GM19025 (cell line): ENCODE measurements around the gene PRRX1.

Source experiments
- ATAC-seq: cut with Tn5 transposase; IDR thresholded peaks from one replicate; pipeline ENCODE4 v1.9.1; 2021; ENCODE audit warnings: mild to moderate bottlenecking, low read depth, moderate library complexity; ENCODE audit not compliant: unreplicated experiment

Gene PRRX1

DNA sequence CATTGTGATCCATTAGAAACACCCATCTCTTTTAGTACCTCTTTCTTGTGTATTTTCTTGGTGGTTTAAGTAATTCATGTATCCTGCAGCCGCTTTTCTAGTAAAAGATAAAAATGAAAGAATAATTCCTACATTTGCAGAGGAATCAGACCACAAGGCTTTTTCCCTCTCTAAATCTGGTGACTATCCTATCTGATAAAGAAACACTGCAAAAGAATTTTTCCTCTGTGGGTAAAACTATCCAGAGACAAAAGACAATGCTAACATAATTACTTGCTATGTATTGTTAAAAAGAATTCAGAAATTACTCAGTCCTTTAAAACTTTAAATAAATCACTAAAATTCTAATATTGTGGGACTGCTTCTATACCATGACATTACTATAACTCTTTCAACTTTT lies 51.0 kb downstream of the PRRX1 start:
- ATAC-seq: no peak

DNA sequence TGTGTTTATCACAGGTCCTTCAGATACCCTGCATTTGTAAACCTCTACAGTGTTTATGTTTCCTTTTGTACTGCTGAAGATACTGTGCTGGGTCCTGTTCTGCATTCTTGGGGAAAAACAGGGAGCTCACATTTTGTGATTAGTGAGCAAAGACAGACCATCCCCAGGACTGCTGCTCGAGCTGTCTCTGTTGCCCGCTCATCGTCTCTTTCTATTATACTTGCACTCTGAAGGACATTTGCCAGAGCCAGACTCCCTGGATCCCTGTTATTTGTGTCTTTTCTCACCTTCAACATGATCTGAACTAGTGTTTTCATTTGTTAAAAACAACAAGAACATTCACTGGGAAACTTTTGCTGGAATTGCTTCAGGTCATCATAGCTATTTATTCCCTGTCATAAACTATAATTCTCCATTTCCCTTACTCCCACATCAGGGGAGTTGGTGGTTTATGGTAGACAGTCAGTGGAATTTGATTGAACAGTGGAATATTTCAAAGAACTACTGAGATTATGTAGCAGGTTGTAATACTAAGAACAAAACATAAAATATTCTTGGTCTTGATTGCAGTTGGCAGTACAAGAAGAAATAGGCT lies 53.0 kb downstream of the PRRX1 start:
- ATAC-seq: no peak

DNA sequence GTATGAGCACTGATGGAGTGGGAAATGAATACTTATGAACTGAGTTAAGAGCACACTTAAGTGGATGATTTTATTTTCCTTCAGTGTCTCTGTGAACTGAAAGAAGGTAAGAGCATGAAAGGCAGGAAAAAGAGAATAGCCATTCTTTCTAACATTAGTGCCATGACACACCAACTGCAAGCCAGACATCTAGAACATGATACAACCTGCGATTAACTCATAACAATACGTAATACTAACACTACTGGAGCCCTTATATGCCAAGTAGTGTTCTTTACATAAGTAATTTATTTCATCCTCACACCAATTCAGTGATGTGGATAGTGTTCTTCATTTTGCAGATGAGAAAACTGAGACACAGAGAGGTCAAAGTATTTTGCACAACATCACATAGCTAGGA lies 56.7 kb downstream of the PRRX1 start:
- ATAC-seq: no peak

DNA sequence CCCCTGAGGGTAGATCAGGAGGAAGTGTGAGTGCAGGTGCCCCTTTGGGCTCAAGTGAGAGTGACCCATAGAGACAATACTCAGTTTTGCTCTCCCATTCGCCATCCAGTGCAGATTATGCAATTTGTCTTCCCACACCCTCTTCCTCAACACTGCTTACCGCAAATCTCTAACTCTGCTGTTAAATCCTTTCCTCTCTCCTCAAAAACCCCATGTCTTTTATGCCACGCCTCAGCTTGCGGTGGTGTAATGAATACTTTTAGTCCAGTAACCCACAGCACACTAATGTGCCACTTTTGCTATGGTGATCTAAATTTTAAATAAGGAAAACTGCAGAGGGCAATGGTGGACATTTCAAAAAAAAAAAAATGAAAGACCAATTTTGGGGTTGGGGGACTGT lies 57.7 kb downstream of the PRRX1 start:
- no peak for ATAC-seq

DNA sequence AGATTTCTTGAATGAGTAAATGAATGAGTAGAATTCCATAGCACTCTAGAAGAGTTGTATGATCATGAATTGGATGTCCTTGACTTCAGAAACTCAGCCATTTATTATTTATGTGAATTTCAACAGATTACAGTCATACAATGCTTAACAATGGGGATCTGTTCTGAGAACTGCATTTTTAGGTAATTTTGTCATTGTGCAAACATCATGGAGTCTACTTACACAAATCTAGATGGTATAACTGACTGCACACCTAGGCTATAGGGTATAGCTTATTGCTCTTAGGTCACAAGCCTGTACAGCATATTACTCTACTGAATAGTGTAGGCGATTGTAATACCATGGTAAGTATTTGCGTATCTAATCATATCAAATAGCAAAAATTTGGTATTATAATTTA lies 59.6 kb downstream of the PRRX1 start:
- ATAC-seq: no peak

DNA sequence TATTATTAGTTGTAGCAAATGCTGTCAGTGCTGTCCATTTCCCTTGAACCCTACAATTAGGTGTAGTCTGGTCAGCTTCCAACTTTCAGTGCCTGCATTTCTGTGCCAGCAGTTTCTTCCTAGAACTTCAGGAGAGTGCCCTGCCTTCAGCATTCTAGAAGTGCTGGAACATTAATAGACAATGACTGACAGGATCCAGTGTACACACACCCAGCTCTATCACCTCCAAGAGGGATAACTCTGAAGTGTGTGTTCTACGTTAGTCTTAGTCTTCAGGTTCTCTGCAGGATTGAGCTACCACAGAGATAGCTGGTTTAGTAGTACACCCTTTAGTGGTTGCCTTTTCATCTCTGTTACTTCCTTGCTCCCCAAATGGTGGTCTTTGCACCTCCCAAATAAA lies 61.4 kb downstream of the PRRX1 start:
- no peak for ATAC-seq

DNA sequence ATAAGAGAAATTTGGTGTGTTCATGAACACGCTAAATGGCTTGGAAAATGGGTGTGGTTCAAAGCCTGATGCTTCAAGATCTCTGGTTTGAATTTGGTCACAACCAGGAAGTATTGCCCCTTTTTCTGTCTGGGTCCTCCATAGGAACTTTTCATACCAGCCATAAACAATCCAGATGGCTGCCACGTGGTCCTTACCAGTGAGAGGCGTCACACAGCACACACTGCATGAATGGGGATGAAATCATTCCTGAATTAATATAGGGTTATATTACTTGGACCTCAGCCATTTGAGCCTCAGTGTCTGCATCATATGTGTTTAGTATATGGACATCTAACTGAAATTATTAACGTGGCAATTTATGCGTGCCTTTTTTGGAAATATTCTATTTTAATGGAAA lies 64.0 kb downstream of the PRRX1 start:
- no peak for ATAC-seq

DNA sequence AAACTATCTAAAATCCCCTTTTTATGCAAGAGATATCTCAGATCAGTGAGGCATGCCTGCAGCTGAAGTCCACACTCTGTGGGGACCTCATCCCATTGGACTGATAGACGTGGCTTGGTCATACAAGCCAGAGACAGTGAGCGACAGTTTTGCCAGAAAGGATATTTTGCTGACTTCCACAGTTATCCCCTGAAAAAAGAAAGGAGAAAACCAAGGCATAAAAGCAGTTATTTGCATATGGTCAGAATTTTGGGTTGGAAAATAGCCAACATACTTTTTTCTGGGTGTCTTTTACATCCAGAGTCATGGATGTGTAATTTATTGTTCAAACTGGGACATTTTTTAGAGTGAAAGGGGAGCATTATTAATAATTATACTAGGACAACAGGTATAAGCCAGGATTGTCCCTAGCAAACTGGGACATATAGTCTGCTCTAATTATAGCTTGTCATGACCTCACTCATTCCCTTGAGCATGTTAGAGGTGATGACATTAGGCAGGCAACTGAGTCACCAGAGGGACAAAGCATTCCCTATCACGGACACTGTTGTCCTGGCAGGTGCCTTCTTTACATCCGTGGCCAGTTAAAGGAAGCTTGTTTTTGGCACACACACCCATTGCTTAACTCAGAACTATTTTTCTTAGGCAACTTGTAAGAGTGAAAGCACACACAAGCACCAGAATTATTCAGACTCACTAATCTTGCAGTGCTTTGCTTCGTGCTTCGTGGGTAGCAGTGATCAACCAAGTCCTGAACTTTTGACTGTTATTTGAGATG lies 65.5 kb downstream of the PRRX1 start:
- ATAC-seq: no peak

DNA sequence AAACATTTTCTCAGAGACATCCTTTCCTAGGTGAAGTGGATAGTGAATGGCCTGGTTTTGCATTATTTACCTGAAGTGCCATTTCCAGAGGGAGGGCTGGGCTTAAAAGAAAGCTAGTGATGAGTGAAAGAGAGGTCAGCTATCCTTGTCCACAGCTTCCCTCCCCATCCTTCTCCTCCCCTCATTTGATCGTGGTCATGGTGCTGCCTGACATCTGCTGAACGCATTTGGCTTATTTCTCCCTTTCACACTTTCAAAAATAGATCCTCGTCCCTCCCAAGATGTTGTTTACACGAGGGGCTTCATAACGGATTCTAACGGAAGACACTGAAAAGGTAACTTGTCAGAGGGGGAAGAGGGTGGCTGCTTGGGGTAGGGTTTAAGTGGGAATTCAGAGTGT lies 66.1 kb downstream of the PRRX1 start:
- ATAC-seq: no peak

DNA sequence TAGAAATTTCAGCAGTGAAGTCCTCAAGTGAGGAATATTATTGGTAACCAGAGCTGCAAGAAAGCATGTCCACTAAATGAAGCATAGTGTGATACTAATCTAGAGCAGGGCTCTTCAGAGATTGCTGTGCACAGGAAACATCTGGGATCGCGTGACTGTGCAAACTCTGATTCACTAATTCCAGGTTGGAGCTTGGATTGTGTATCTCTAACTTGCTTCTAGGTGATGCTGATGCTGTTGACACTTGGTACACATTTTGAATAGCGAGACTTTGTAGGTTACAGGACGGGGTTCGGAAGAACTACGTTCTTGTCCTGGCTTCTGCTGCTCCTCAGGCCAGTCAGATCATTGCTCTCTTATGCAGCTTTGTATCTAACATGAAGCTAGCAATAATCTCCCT lies 66.5 kb downstream of the PRRX1 start:
- no peak for ATAC-seq

DNA sequence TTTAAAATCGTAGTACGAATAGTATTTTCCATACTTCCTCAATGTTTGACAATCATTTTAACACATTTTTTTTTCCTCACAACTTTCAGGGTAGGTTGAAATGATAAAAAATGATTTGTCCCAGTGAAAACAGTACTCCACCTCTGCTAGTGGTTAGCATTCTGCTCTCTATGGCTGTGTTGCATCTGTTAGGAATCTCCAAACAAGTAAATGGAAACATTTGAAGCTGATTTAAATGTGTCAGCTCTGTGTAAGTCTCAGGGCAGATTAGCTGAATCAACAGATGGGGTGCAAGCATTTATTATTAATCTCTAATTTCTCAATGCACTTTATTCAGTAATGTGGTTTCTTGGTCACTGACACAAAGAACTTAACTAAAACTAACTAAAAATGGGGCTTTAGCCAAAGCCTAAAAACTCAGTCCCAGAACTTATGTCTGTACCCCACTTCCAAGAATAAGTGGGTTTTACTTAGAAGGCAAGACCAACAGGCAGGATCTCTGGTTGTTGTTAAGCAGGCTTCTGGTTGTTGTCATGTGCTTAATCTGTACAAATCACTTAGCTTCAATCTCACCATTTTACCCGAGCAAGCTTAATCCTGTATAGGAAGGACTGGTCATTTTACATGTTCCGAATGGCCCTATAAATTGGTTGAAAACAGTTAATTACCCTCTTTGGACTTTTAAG lies 67.8 kb downstream of the PRRX1 start:
- no peak for ATAC-seq

DNA sequence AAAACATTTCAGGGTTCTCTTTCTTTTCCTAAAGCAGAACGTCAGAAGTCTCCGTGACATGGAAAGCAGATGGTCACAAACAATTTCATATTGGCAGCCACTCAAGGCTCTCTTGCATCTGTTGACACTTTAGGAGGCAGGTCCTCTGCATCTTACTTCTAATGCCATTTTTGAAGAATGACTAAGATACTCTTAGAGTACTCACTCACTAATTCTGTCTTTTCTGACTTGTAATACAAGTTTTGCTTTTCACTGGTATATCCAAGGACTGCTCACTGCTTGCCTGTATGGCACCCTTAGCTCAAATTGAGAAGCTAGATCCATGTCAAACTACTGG lies 68.3 kb downstream of the PRRX1 start:
- no peak for ATAC-seq

DNA sequence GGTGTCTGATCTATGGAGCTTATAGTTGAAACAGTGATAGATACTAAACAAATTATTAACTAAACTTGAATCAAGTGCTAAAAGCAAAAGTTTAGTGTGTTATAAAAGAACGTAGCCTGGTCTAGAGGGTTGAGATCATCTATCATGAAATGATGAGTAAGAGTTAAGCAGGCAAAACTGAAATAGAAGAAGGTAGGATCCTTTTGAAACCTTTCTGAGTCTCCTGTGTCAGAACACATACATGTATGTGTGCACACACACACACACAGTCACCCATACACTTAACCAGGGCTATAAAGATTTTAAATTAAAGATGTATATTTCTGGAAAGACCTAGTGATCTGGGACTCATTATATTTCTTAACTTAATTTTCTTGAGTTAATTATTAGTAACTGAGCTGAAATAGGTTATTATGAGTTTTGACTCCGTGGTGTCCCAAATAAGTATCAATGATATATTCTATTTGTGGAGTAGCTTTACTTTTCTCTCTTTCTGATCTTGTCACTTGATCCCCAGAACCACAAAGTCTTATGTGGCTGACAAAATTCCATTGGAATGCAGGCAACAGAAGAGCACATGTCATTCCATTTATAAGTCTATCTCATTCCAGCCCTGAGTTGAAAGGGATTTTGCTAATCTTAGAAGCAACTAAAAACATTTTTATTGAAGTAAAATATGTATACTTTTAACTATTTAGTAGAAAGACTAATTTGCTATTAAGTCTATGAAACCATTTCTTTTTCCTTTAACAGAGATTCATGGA lies 70.7 kb downstream of the PRRX1 start:
- ATAC-seq: no peak

DNA sequence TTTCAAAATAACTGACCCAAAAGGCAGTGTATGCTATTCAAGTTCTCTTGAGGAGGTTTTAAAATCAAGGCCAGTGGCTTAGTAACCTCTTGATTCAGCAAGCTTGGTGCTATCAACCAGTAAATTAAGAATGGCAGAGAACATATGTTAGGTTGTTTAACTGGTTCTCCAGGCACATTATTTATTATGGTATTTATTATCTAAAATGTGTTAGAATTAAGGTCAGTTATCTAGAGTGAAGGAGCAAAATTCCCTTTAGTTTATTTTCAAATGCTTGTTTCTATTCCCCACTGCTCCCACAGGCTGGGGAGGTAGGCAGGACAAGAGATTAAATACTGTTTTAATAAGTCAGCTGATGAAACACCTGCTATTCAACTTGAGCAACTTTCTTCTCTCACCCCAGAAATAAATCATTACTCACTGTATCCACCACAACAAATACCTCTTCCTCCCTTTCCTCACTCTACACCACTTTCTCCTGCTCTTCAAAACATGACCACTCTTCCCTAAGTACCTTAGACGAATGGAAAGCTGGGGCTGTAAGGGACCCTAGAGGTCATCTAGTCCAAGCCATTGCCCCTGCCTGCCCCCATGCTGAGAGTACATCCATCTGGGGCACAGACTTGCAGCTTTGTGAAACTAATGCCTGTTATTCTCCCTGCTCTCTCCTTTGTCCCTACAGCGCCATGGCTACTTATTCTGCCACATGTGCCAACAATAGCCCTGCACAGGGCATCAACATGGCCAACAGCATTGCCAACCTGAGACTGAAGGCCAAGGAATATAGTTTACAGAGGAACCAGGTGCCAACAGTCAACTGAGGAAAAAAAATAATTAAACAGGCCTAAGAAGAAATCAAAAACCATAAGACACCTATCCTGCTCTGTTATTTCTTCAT lies 71.7 kb downstream of the PRRX1 start:
- ATAC-seq: no peak

DNA sequence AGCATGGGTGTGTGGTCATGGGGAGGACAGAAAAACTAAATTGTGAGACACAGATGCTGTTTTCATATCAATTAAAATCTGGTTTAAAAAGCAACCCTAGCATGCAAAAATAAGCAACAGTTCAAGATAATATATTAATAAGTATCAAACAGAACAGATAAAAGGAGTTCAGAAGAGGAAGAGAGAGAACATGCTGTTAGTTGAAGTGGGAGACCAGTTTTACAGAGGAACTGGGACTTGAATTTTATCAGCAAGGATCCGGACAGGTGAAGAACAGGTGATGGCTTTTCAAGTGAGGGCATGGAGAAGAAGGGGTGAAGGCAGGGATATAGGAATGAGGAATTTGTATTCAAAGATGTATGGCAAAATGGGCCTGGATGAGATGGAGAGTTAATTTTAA lies 75.9 kb downstream of the PRRX1 start:
- ATAC-seq: no peak

DNA sequence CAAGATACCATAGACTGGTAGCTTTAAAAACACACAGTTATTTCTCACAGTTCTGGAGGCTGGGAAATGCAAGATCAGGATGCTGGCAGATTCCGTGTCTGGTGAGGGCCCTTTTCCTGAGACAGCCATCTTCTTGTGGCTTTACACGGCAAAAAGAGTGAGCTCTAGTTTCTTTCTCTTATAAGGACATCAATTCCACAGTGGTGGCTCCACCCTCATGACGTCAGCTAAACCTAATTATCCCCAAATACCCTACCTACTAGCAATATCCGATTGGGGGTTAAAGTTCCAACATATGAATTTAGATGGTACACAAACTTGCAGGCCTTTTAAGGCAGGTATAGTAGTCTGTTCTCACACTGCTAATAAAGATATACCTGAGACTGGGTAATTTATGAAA lies 77.7 kb downstream of the PRRX1 start:
- ATAC-seq: no peak

DNA sequence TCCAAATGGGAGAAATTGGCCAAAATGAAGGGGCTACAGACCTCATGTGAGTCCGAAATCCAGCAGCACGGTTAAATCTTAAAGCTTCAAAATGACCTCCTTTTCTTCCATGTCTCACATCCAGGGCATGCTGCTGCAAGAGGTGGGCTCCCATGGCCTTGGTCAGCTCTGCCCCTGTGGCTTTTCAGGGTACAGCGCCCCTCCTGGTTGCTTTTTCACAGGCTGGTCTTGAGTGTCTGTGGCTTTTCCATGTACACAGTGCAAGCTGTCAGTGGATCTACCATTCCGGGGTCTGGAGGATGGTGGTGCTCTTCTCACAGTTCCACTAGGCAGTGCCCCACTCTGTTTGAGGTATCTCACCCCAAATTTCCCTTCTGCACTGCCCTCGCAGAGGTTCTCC lies 78.7 kb downstream of the PRRX1 start:
- no peak for ATAC-seq

DNA sequence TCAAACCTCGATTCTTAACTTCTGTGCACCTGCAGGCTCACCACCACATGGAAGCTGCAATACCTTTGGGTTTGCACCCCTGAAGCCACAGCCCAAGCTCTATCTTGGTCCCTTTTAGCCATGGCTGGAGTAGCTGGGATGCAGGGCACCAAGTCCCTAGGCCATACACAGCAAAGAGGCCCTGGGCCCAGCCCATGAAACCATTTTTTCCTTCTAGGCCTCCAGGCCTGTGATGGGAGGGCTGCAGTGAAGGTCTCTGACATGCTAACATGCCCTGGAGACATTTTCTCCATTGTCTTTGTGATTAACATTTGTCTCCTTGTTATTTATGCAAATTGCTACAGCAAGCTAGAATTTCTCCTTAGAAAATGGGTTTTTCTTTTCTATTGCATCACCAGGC lies 79.2 kb downstream of the PRRX1 start:
- ATAC-seq: no peak

DNA sequence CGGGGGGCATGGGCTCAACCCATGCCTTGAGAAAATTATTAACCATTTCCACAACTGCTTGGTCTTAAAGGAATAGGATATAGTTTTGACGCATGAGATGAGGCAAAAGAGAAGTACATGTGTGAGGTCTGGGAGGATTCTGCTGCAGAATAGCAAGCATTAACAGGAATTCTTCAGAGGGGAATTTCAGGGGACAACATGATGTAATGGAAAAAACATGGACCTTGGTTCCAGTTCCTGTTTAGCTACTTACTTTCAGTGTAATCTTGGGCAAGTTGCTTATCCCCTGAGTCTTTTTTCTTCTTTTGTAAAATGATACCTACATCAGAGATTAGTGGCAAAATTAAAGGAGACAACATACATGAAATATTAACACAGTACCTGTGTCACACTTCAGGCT lies 85.6 kb downstream of the PRRX1 start:
- no peak for ATAC-seq

DNA sequence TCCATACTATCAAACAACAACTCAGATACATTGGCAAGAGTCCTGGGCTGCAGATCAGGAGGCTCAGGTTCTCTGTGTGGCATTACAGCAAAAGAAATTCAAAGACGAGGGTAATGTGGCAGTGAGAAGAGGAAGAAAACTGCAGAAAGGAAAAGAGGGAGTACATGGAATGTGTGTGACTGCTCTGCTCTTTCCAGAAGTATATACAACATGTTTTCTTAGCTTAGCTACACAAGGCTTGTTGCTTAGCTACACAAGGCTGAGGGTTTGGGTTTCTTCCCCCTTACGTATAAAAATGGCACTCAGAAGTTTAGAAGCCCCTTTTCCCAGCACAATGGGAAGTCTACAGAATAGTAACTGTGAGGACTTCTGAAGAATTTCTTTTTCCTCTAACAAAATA lies 86.0 kb downstream of the PRRX1 start:
- ATAC-seq: no peak
